GM12891 (cell line): Measurements from ENCODE around the gene OLR1.

Source experiments
- POLR2A ChIP-seq: IDR thresholded peaks from 2 replicates; pipeline ENCODE4 v1.6.1; 2011; ENCODE audit warnings: low read depth, low read length, control low read depth
- POLR2AphosphoS5 ChIP-seq: IDR thresholded peaks from 2 replicates; pipeline ENCODE4 v1.6.1; 2011; ENCODE audit warnings: low read depth, low read length, control low read depth
- POU2F2 ChIP-seq: IDR thresholded peaks from 2 replicates; pipeline ENCODE4 v1.6.1; 2011; ENCODE audit warnings: low read depth, mild to moderate bottlenecking, control low read depth, low read length, moderate library complexity
- SPI1 ChIP-seq: IDR thresholded peaks from 2 replicates; pipeline ENCODE4 v1.6.1; 2011; ENCODE audit warnings: low read depth, low read length, control low read depth
- TAF1 ChIP-seq: IDR thresholded peaks from 2 replicates; pipeline ENCODE4 v1.6.1; 2011; ENCODE audit warnings: low read depth, low read length, control low read depth

- TF ChIP-seq POLR2A (no peak), TAF1 (no peak), POLR2AphosphoS5 (no peak), SPI1 (no peak), POU2F2 (no peak)
Observed at GRCh38 chr12:10171973-10172728, at the start of gene OLR1.
